K562 (cell line): Measurements from ENCODE around the gene SERPINA6. TPM values are rescaled to one million over a fixed set of nuclear protein-coding genes. Genes with fewer than 3 reads are reported as not detected.
A peak's percentile ranks its signal among the peaks of the same experiment; 100 is the strongest.

ENCODE experiments used
- ATAC-seq: fragments of 200-7000 bp; cut with Tn5 transposase; 3 replicates; pipeline ENCODE4 v1.9.1; 2020; ENCODE audit warnings: moderate library complexity
- BruUV-seq: library from RNA; stranded (reverse); fragments of 400-500 nt; replicated peaks from 2 replicates; lab custom pipeline; 2021; lab: Mats Ljungman, UMichigan
- CTCF ChIA-PET: fragments of 300-600 bp; formaldehyde crosslinking; extraction: SDS; loops from one replicate; lab custom pipeline; 2021; ENCODE audit warnings: low intra/inter-chr PET ratio; lab: Yijun Ruan, JAX
- POLR2A ChIA-PET: fragments of 300-600, 350-650 bp; sonication (Branson Sonifier 250); formaldehyde crosslinking; extraction: SDS; loops from one replicate; lab custom pipeline; 2021; ENCODE audit warnings: antibody characterized with exemption, inconsistent platforms; lab: Yijun Ruan, JAX
- DNase-seq, 4 experiments: peaks; one replicate each; pipeline versions ENCODE4 v3.0.0 to v3.0.0-alpha.2; 2011 to 2018; ENCODE audit warnings: low spot score in 3 of 4, mixed read lengths in 3 of 4; ENCODE audit errors: extremely low read depth in 1 of 4
- FAIRE-seq: peaks from 2 replicates; lab custom pipeline; 2011; peaks lifted over from hg19 to GRCh38; lab: Jason Lieb, UNC
- H2AFZ ChIP-seq: 2 replicates; pipeline ENCODE4 v1.6.0; 2011; ENCODE audit warnings: low read depth, low read length, control low read depth, inconsistent platforms
- H3K27ac ChIP-seq: fragments of 200-600 bp; 3 replicates; pipeline ENCODE4 v1.8.0; 2011; ENCODE audit warnings: low read depth, mild to moderate bottlenecking, control low read depth, inconsistent platforms, low read length, moderate library complexity, mixed read lengths; ENCODE audit errors: extremely low read depth
- H3K27me3 ChIP-seq, 2 experiments: fragments of 300-600 bp in 1 of 2; 2 replicates in 1 of 2; 3 replicates in 1 of 2; pipeline versions ENCODE4 v1.6.0 to v1.8.0; 2011; ENCODE audit warnings: inconsistent platforms in 2 of 2, low read length in 2 of 2, mild to moderate bottlenecking in 1 of 2, mixed read lengths in 1 of 2, moderate library complexity in 1 of 2; ENCODE audit not compliant: control insufficient read depth in 2 of 2, insufficient read depth in 2 of 2
- H3K36me3 ChIP-seq: fragments of 300-600 bp; 3 replicates; pipeline ENCODE4 v1.8.0; 2011; ENCODE audit warnings: mild to moderate bottlenecking, low read length, inconsistent platforms; ENCODE audit not compliant: control insufficient read depth, insufficient read depth
- H3K4me1 ChIP-seq, 2 experiments: fragments of 200-600 bp in 1 of 2; replicated peaks in 1 of 2; 2 replicates in 1 of 2; 3 replicates in 1 of 2; pipeline versions ENCODE4 v1.5.1 to v1.8.0; 2011; ENCODE audit warnings: inconsistent platforms in 2 of 2, low read length in 2 of 2, mild to moderate bottlenecking in 1 of 2, mixed read lengths in 1 of 2, moderate library complexity in 1 of 2; ENCODE audit not compliant: control insufficient read depth in 2 of 2, insufficient read depth in 2 of 2
- H3K4me2 ChIP-seq: 2 replicates; pipeline ENCODE4 v1.6.1; 2011; ENCODE audit warnings: low read length, control low read depth, inconsistent platforms, mixed read lengths; ENCODE audit not compliant: insufficient read depth
- H3K4me3 ChIP-seq: fragments of 200-600 bp; sonication (generic), shearing (Covaris generic); 2 replicates; pipeline ENCODE4 v1.5.1; 2016; ENCODE audit warnings: control low read depth, inconsistent platforms
- H3K79me2 ChIP-seq: fragments of 200-600 bp; 3 replicates; pipeline ENCODE4 v1.8.0; 2011; ENCODE audit warnings: low read length, inconsistent platforms; ENCODE audit not compliant: control insufficient read depth, insufficient read depth
- H3K9ac ChIP-seq, 2 experiments: 2 replicates each; pipeline versions ENCODE4 v1.6.0 to v1.6.1; 2011; ENCODE audit warnings: low read depth in 2 of 2, low read length in 2 of 2, control low read depth in 1 of 2, inconsistent platforms in 1 of 2, mild to moderate bottlenecking in 1 of 2, mixed read lengths in 1 of 2; ENCODE audit not compliant: insufficient read depth in 1 of 2
- H3K9me1 ChIP-seq: one replicate; pipeline ENCODE4 v1.6.0; 2011; ENCODE audit warnings: inconsistent platforms, mild to moderate bottlenecking, low read length, moderate library complexity; ENCODE audit not compliant: control insufficient read depth, insufficient read depth
- H3K9me3 ChIP-seq: replicated peaks from 2 replicates; pipeline ENCODE4 v1.5.1; 2011; ENCODE audit warnings: low read depth, low read length, inconsistent platforms; ENCODE audit not compliant: control insufficient read depth, insufficient read depth
- H4K20me1 ChIP-seq: replicated peaks from 2 replicates; pipeline ENCODE4 v1.6.1; 2011; ENCODE audit warnings: low read length, inconsistent platforms, mixed read lengths; ENCODE audit not compliant: control insufficient read depth, insufficient read depth
- PRMT5 ChIP-seq: sonication (generic); formaldehyde crosslinking; IDR thresholded peaks from 2 replicates; pipeline ENCODE4 v1.5.0; 2020; ENCODE audit warnings: missing genetic modification reagents
- PTTG1 ChIP-seq: fragments of 450-650 bp; IDR thresholded peaks from 2 replicates; pipeline ENCODE4 v1.6.1; 2016; ENCODE audit warnings: low read depth, mild to moderate bottlenecking, missing genetic modification characterization, missing compliant biosample characterization
- RBM25 ChIP-seq: fragments of 200-400 bp; formaldehyde crosslinking; IDR thresholded peaks from 2 replicates; pipeline ENCODE4 v1.6.1; 2018; ENCODE audit warnings: low read length, low read depth, moderate library complexity; ENCODE audit not compliant: severe bottlenecking
- SNRNP70 ChIP-seq: fragments of 200-400 bp; formaldehyde crosslinking; optimal IDR thresholded peaks from 2 replicates; pipeline ENCODE3; 2017; ENCODE audit warnings: low read depth, low read length
- SRSF9 ChIP-seq: fragments of 200-400 bp; formaldehyde crosslinking; IDR thresholded peaks from 2 replicates; pipeline ENCODE4 v1.6.1; 2017; ENCODE audit warnings: low read depth, low read length, borderline replicate concordance
- ZNF3 ChIP-seq: fragments of 250-450 bp; sonication (Bioruptor Pico); IDR thresholded peaks from 2 replicates; pipeline ENCODE4 v1.5.0; 2021; ENCODE audit warnings: mild to moderate bottlenecking, moderate library complexity
- ZNF584 ChIP-seq: fragments of 200-800 bp; sonication (Bioruptor generic); IDR thresholded peaks from 2 replicates; pipeline ENCODE4 v1.6.1; 2016; ENCODE audit warnings: low read depth, mild to moderate bottlenecking, missing genetic modification characterization, missing compliant biosample characterization
- WGBS: fragments of 100-300 bp; shearing (Covaris generic); methylation state at CpG from one replicate; pipeline ENCODE4 v1.1.6; 2016; ENCODE audit warnings: low coverage, mixed read lengths; ENCODE audit not compliant: insufficient coverage; ENCODE audit errors: missing lambda C conversion rate; 5-methylcytosine and 5-hydroxymethylcytosine counted together
- in situ Hi-C: fragments of 300-500 bp; cut with MboI; formaldehyde crosslinking; loops from 4 replicates; pipeline ENCODE4 v1.15.0; 2018; ENCODE audit warnings: inconsistent platforms, mixed read lengths
- intact Hi-C: fragments of 100-400 bp; cut with micrococcal nuclease; formaldehyde crosslinking; loops from 2 replicates; pipeline ENCODE4 v1.14.2; 2022
- polyA plus RNA-seq, 8 experiments: library from polyadenylated mRNA; depleted of rRNA in 4 of 8; stranded (reverse) in 5 of 8; unstranded in 3 of 8; fragments of >200 nt; fragmentation: Nextera tagmentation in 2 of 8; fragmentation: Illumina TruSeq in 1 of 8; extraction: Ambion mirVana in 2 of 8; extraction: Trizol in 1 of 8; gene quantifications; 2 replicates each; pipeline versions ENCODE4 v1.2.1 to v1.2.3, GENCODE V29; 2011 to 2014; ENCODE audit warnings: inconsistent platforms in 1 of 8, missing spikeins in 1 of 8
- total RNA-seq, 7 experiments: library from RNA; depleted of rRNA in 6 of 7; stranded (reverse); fragments of >200 nt in 6 of 7; fragmentation: Illumina TruSeq in 2 of 7; extraction: Trizol in 2 of 7; gene quantifications; 2 replicates each; pipeline versions ENCODE4 v1.2.1 to v1.2.3, GENCODE V29; 2011 to 2021; ENCODE audit warnings: low replicate concordance in 1 of 7
- TF ChIP-seq, protein P1 (sequence below): fragments of 250-450 bp; sonication (Bioruptor Pico); IDR thresholded peaks from 2 replicates; pipeline ENCODE4 v1.8.0; 2022; ENCODE audit warnings: moderate library complexity, mild to moderate bottlenecking, inconsistent platforms
- TF ChIP-seq, protein P2 (sequence below): fragments of 250-450 bp; sonication (Bioruptor Pico); IDR thresholded peaks from 2 replicates; pipeline ENCODE4 v1.6.1; 2021; ENCODE audit warnings: mild to moderate bottlenecking
- TF ChIP-seq, protein P3 (sequence below): fragments of 450-650 bp; IDR thresholded peaks from 2 replicates; pipeline ENCODE4 v1.6.1; 2017; ENCODE audit warnings: antibody characterized with exemption, mild to moderate bottlenecking

SERPINA6 gene
- total and polyA plus RNA-seq, 9 of the 15 experiments (the other 6 are each of a cell fraction or from before 2014, with no cell fraction given): not detected

DNA sequence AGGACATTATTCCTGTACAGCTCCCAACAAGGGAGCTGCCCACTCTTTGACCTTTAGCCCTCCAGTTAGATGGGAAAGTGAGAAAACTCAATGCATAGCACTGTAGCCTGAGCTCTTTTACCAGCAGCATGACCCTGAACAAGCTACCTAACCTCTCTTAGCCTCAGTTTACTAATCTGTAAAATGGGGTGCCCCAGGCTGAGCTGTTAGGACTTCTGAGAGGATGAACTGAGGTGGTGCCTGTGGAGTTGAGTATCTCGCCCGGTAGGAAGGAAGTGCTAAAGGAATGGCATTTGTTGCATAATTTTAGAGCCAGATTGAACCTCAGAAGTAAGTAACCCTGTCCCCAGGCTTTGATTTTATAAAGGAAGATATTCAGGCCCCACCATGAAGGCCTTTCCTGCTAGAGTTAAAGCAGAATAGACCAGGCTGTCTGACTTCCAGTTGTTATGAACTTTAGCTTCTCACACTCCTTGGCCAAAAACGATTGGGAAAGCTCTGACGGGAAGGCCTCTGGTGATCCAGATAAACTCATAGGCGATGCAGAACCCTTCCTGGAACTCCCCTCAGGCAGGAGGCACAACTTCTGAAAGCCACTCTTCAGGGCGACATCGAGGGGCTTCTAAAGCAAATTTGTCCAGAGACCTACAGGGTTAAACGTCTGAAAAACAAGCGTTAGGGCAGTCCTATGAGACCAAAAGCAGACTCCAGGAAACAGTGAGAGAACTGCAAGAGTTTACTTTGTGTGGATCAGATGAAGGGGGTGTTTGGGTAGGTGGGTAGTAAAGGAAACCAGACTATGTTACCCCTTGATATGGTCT is 27.6 kb downstream of the SERPINA6 start:
- H3K36me3 ChIP-seq: no peaks in the 10 kb centered on the region
- BruUV-seq: no TSS peak
- DNase-seq (no peak), ATAC-seq (no peak), FAIRE-seq (no peak)
- H3K9me1 ChIP-seq: no peaks in the 10 kb centered on the region
- no peak overlapping the region for H3K4me2 ChIP-seq
- no peaks in the 10 kb centered on the region for H3K9me3 ChIP-seq
- 0% methylated on average over 6 of the region's 9 CpGs for WGBS
- no peak overlapping the region for H3K9ac ChIP-seq
- H3K27me3 ChIP-seq: peaks cover 0 to 6% of the 10 kb centered on the region in 2 experiments; a peak in 1 of 5 replicates
- no peaks in the 10 kb centered on the region for H3K4me1 ChIP-seq
- no peak overlapping the region for H3K27ac ChIP-seq
- H3K79me2 ChIP-seq: no peaks in the 10 kb centered on the region
- no peak overlapping the region for H2AFZ ChIP-seq
- ChIA-PET CTCF (no interaction called here), POLR2A (no interaction called here)
- in situ Hi-C loops (no loop called here), intact Hi-C loops (no loop called here)
- no peak overlapping the region for H3K4me3 ChIP-seq
- H4K20me1 ChIP-seq: no peaks in the 10 kb centered on the region
- TF ChIP-seq, protein P1, sequence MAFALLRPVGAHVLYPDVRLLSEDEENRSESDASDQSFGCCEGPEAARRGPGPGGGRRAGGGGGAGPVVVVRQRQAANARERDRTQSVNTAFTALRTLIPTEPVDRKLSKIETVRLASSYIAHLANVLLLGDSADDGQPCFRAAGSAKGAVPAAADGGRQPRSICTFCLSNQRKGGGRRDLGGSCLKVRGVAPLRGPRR (CRISPR knock-in tag): no peak
- TF ChIP-seq RBM25: peak; percentile 32
- TF ChIP-seq, all 486 proteins: peak for 1

DNA sequence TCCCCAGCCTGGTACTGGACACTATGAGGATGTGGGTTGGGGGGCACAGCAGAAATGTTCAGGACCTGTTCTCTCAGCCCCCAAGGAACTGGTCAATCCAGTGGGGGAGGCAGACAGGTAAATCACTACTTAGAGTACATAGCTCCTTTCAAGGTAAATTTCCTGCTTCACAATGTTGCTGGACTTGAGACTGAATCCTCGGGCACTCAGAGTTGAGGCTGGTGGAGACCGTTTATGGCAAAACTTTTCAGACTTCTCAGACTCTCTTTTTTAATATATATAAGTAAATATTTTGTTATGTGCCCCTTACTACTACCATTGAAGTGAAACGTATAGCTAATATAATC is 29.6 kb downstream of the SERPINA6 start:
- H3K79me2 ChIP-seq: no peaks in the 10 kb centered on the region
- no peaks in the 10 kb centered on the region for H3K4me1 ChIP-seq
- no peak for FAIRE-seq
- H3K4me3 ChIP-seq: no peak overlapping the region
- no peaks in the 10 kb centered on the region for H4K20me1 ChIP-seq
- 0% methylated on average over 3 of the region's 3 CpGs for WGBS
- H2AFZ ChIP-seq: no peak overlapping the region
- no peak overlapping the region for H3K4me2 ChIP-seq
- no peaks in the 10 kb centered on the region for H3K9me3 ChIP-seq
- no peak overlapping the region for H3K27ac ChIP-seq
- no peak overlapping the region for H3K9ac ChIP-seq
- POLR2A ChIA-PET: no interaction called here
- H3K9me1 ChIP-seq: no peaks in the 10 kb centered on the region
- no peak for ATAC-seq
- peaks cover 0 to 6% of the 10 kb centered on the region in 2 experiments; a peak in 1 of 5 replicates for H3K27me3 ChIP-seq
- no peak for DNase-seq
- in situ Hi-C loops: no loop called here
- CTCF ChIA-PET: no interaction called here
- no peaks in the 10 kb centered on the region for H3K36me3 ChIP-seq
- intact Hi-C loops: no loop called here
- BruUV-seq: no TSS peak
- TF ChIP-seq, protein P2, sequence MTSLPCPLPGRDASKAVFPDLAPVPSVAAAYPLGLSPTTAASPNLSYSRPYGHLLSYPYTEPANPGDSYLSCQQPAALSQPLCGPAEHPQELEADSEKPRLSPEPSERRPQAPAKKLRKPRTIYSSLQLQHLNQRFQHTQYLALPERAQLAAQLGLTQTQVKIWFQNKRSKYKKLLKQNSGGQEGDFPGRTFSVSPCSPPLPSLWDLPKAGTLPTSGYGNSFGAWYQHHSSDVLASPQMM (CRISPR knock-in tag): no peak
- no peak for TF ChIP-seq ZNF584 (CRISPR knock-in tag)
- TF ChIP-seq, protein P3, sequence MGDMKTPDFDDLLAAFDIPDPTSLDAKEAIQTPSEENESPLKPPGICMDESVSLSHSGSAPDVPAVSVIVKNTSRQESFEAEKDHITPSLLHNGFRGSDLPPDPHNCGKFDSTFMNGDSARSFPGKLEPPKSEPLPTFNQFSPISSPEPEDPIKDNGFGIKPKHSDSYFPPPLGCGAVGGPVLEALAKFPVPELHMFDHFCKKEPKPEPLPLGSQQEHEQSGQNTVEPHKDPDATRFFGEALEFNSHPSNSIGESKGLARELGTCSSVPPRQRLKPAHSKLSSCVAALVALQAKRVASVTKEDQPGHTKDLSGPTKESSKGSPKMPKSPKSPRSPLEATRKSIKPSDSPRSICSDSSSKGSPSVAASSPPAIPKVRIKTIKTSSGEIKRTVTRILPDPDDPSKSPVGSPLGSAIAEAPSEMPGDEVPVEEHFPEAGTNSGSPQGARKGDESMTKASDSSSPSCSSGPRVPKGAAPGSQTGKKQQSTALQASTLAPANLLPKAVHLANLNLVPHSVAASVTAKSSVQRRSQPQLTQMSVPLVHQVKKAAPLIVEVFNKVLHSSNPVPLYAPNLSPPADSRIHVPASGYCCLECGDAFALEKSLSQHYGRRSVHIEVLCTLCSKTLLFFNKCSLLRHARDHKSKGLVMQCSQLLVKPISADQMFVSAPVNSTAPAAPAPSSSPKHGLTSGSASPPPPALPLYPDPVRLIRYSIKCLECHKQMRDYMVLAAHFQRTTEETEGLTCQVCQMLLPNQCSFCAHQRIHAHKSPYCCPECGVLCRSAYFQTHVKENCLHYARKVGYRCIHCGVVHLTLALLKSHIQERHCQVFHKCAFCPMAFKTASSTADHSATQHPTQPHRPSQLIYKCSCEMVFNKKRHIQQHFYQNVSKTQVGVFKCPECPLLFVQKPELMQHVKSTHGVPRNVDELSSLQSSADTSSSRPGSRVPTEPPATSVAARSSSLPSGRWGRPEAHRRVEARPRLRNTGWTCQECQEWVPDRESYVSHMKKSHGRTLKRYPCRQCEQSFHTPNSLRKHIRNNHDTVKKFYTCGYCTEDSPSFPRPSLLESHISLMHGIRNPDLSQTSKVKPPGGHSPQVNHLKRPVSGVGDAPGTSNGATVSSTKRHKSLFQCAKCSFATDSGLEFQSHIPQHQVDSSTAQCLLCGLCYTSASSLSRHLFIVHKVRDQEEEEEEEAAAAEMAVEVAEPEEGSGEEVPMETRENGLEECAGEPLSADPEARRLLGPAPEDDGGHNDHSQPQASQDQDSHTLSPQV: no peak
- TF ChIP-seq PRMT5 (CRISPR knock-in tag): no peak
- no peak for TF ChIP-seq ZNF3 (CRISPR knock-in tag)
- no peak for TF ChIP-seq SRSF9
- TF ChIP-seq SNRNP70: no peak
- no peak for TF ChIP-seq PTTG1
